ELR (cell line): ENCODE results near the gene NAA16.
"Not testable (repeated sequence)": the region's sequence is repeated elsewhere in the genome, so short reads cannot be mapped to it uniquely, and the experiment has no call there.

Experiments used
- DNase-seq: peaks from one replicate; pipeline ENCODE4 v3.0.0-alpha.2; 2015; ENCODE audit warnings: low read depth

The NAA16 gene

DNA sequence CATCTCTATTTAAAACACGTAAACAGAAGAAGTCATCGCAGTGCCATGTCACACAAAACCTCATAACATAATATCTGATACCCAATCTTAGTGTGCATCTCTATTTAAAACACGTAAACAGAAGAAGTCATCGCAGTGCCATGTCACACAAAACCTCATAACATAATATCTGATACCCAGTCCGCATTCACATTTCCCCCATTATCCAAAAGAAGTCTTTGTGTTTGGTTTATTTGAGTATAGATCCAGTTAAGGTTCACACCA lies 45.2 kb downstream of the NAA16 start:
- not testable (repeated sequence) for DNase-seq

DNA sequence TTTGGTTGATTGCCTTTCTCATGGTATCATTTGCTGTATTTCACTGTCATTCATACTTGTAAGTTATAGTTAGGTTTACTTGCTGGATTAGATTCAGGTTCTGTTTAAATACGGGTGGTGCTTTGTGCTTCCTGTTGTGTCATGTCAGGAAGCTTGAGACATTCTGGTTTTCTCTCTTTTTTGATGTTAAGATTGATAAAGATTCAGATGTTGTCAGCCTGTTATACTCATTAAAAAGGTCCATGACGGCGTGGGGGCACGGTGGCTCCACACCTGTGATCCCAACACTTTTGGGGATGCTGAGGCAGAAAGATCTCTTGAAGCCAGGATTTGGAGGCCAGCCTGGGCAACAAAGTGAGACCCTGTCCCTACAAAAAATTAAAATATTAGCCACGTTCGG lies 45.7 kb downstream of the NAA16 start:
- no peak for DNase-seq

GRCh38 chr13:41361491-41361890 lies 50.4 kb downstream of the NAA16 start:
- peak; percentile 11 for DNase-seq

GRCh38 chr13:41364043-41364442 lies 53.0 kb downstream of the NAA16 start:
- no peak for DNase-seq

GRCh38 chr13:41365631-41366030 lies 54.6 kb downstream of the NAA16 start:
- DNase-seq, result no peak

DNA sequence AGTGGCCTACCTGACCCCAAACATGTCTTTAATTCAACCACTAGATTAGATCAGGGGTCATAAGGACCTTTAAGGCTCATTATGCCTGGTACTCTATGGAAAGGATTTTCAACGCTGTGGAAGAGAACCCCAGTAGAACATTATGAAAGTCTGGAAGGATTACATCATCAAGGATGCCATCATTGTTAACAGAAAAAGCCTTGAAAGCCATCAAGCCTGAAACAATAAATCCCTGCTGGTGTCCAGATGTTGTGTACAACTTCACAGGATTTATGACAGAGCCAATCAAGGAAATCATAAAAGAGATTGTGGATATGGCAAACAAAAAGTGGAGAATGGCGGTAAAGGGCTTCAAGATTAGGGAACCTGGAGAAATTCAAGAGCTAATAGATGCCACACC lies 59.7 kb downstream of the NAA16 start:
- DNase-seq, result no peak

DNA sequence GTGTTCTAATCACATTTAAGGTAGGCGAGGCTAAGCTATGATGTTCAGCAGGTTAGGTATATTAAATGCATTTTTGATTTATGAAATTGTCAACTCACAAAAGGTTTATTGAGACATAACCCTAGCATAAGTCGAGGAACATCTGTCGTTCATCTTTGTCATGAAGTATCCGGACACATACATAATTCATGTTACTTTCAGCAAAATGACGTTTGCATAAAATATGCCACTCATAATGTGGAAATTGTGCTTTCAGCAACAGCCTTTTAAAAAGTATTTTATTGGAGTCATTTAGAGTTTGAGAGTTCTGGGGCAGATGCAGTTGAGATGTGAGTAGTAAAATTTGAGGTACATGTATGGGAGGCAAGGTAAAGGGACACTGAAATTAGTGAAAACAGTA lies 66.4 kb downstream of the NAA16 start:
- DNase-seq, result no peak

DNA sequence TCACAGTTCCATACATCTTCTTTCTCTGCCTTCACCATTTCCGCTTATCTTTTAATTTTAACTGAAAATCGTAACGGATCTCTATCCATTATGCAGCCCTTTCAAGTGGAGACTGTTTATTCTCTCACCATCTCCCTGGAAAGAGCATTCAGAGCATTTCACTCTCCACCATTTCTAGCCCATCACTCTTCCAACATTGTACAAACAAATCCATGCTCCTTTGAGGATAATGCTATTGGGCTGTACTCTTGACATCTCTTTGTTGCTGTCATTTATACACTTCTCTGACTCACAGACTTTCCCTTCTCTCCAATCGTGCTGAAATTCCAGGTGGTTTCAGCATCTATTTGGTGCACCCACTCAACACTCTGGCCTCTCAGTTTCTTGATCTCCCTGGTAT lies 71.4 kb downstream of the NAA16 start:
- no peak for DNase-seq

DNA sequence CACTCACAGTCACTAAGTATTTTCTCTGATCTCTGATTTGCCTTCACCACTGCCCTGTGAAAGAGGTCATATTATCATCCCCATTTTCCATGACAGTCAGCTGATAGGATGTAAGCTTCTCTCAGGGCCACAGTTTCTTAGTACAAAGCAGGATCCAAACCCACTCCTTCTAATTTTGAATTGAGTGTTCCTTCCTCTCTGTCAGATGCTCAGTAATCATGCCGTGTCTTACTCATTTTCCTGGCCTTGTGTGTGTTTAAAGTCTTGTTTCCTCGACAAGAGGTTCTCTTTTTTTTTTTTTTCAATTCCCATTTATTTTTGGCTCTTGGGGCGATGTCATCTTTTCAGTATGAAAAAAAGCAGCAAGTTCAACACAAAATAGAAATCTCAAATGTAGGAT lies 72.3 kb downstream of the NAA16 start:
- no peak for DNase-seq

- DNase-seq, result peak; percentile 41
Observed at GRCh38 chr13:41384749-41385503, 73.9 kb downstream of the NAA16 start.

DNA sequence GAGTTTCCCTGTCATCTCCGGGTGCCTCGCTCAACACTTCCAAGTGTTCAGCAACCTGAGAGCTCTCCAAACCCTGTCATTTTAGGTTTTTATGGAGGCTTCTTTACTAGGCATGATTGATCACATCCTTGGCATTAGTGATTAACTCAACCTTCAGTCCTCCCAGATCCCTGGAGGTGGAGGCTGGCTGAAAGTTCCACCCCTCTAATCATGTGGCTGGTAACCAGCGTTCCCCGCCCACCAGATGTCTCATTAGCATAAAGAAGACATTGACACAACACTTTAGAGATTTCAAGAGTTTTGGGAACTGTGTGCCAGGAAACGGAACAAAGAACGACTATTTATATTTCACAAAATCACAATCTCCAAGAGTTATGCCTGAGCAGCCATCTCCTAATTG lies 75.1 kb downstream of the NAA16 start:
- no peak for DNase-seq

DNA sequence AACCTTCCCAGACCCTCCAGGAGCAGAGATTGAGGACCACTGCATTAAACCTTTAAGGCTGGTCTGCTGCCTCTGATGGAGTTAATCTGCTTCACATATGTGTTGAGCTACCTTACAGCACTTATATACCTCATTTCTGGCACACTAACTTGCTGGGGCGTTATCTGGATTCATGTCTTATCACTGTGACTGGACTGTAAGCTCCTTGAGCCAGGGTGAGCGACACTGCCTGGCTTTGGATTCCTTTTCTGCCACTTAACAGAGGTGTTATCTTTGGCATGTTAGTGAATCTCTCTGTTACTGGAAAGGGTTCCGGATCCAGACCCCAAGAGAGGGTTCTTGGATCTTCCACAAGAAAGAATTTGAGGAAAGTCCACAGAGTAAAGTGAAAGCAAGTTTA lies 76.5 kb downstream of the NAA16 start:
- DNase-seq, result no peak

- no peak for DNase-seq
Observed at GRCh38 chr13:41388143-41388881, 77.2 kb downstream of the NAA16 start.

GRCh38 chr13:41389580-41389979 lies 78.5 kb downstream of the NAA16 start:
- DNase-seq, result no peak

DNA sequence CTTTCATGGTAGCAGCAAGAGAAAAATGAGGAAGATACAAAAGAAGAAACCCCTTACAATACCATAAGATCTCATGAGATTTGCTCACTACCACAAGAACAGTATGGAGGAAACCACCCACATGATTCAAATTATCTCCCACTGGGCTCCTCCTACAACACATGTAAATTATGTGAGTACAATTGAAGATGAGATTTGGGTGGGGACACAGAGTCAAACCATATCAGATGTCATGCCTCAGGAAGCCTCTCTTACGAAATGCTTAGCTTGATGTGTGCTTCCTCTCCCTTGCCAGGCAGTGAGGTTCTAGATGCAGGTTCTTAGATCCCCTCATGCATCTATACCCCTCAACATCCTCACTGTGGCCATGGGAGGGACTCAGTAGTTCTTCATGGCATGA lies 83.1 kb downstream of the NAA16 start:
- DNase-seq, result no peak

DNA sequence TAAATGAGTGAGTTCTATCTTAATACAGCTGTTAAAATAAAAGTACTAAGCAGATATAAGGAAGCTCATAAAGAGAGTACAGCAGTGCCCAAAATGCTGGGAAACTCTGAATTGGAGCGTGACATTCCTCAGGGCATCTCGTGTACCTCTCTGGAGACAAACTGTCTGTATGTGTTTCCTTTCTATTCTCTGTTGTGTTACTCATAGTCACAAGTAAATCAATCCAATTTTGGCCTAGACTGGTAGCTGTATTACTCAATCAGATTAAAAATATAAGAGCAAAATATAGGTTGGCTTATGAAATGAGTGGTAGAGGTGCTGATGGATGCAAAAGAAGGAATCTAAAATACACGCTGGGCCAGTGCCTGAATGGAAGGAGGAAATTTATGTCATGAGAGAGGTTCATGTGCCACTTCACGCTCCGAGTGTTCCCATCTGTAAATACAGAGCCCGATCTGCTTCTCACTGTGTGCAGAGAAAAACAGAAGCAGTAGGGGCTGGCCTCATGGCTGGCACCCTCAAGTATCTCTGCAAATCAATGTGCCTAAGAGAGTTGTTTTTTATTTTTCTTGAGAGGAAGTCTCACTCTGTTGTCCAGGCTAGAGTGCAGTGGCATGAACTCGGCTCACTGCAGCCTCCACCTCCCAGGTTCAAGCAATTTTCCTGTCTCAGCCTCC lies 87.6 kb downstream of the NAA16 start:
- peak; percentile 26 for DNase-seq

- peak; percentile 11 for DNase-seq
Observed at GRCh38 chr13:41401366-41401765, 90.3 kb downstream of the NAA16 start.

DNA sequence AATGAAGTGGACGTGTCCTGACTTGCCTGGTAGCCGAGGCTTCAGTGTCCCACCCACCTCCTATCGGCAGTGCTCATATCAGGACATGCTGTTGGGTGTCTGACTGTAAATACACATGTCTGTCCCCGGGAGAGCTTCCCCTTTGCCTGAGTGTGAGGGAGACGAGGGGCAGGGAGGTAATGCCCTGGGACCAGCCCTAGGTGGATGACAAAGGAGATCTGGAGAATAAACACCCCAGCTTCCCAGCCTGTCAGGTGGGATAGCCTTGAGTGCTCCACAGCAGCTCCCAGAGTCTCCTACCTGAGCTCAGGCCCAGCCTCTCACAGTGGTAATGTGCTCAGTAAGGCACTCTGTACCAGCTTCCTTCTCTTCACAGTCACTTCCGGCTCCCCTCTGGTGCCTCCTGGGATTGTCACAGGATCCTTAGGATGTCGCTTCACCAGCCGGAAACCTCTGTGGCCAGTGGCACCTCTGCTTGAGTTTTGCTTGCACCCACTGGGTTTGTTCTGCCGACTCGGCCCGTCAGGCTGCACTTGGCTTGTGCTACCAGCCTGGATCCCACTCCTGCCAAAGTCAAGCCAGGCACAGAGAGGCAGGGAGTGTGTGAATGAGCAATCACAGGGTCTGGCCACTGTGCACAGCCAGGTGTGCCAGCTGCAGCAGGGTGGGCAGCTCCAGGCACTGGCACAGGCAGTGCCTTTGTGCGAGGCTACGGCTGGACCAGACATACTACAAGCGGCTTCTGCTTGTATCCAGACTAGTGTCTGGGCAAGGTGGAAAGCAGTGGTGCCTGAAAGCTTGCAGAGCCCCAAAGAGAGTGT lies 91.8 kb downstream of the NAA16 start:
- DNase-seq, result no peak

DNA sequence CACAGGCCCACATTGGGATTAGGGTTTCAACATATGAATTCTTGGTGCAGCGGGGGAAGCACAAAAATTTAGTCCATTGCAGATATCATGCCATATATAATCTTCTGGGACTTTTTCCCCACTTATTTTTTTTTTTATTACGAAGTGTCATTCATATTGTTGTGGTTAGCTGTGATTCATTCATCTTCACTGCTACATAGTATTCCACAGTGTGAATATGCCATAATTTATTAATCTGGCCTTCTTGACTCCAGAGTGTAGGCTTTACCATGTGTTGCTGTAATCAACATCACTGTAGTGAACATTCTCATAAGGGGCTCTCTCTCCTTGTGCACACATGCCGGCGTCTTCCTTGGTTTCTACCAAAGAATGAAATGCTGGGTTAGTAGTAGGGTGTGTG lies 92.9 kb downstream of the NAA16 start:
- DNase-seq, result no peak

- no peak for DNase-seq
Observed at GRCh38 chr13:41405367-41405766, 94.3 kb downstream of the NAA16 start.

- DNase-seq, result peak; percentile 70
Observed at GRCh38 chr13:41407380-41407779, 96.3 kb downstream of the NAA16 start.

- no peak for DNase-seq
Observed at GRCh38 chr13:41408121-41408520, 97.1 kb downstream of the NAA16 start.

GRCh38 chr13:41408746-41409145 lies 97.7 kb downstream of the NAA16 start:
- DNase-seq, result no peak
